A549 treated with CORT108297 at 1 μM for 4 hours (cell line): ENCODE measurements around the gene PLXNB3. TPM values are rescaled to one million over a fixed set of nuclear protein-coding genes. Genes with fewer than 3 reads are reported as not detected.

Source experiments
- total RNA-seq: library from RNA; stranded (reverse); fragments of 200-300 nt; extraction: Qiagen RNA extraction; gene quantifications from 5 replicates; pipeline ENCODE4 v1.2.3, GENCODE V29; 2022

The PLXNB3 gene
- 1.6 to 4.2 TPM (median 3.6 TPM) in 5 replicates for total RNA-seq

GRCh38 chrX:153763989-153764755, at the start of gene PLXNB3:
Gene PLXNB3, plus strand, starts transcription at chrX:153764249. Its CDS starts 1,287 bp downstream, at chrX:153765536.

GRCh38 chrX:153724252-153725038, 39.6 kb upstream of the PLXNB3 start, which contains the start of the genes ABCD1 and BCAP31:
Gene ABCD1, plus strand, starts transcription at chrX:153724856. Its CDS starts 411 bp downstream, at chrX:153725267.
Gene BCAP31, minus strand, starts transcription at chrX:153724387. Its CDS starts 1,143 bp downstream, at chrX:153723244.

GRCh38 chrX:153780678-153781427, 16.8 kb downstream of the PLXNB3 start, which contains the start of gene SRPK3:
Gene SRPK3, plus strand, starts transcription at chrX:153781041. Its CDS starts 46 bp downstream, at chrX:153781087.

GRCh38 chrX:153794018-153794896, 30.2 kb downstream of the PLXNB3 start, which contains the start of the genes IDH3G and SSR4:
Gene IDH3G, minus strand, starts transcription at chrX:153794375. Its CDS starts 49 bp downstream, at chrX:153794326.
Gene SSR4, plus strand, starts transcription at chrX:153794668. Its CDS starts 20 bp downstream, at chrX:153794688.

Other genes starting within 250 kb of the PLXNB3 start
- gene ATP2B3, start 246.6 kb upstream of the PLXNB3 start, total RNA-seq, result 0.05 to 0.25 TPM (median 0.17 TPM) in 5 replicates
- 38.9 to 59.5 TPM (median 57.0 TPM) in 5 replicates for gene CCNQ, start 165.1 kb upstream of the PLXNB3 start, total RNA-seq
- 1.2 to 1.8 TPM (median 1.4 TPM) in 5 replicates for gene DUSP9, start 117.0 kb upstream of the PLXNB3 start, total RNA-seq
- 0.21 to 0.37 TPM (median 0.24 TPM) in 3 of 5 replicates, not detected in the others for gene PNCK, start 90.4 kb upstream of the PLXNB3 start, total RNA-seq
- gene SLC6A8, start 76.3 kb upstream of the PLXNB3 start, total RNA-seq, result 10.0 to 13.6 TPM (median 11.9 TPM) in 5 replicates
- 371 to 467 TPM (median 387 TPM) in 5 replicates for gene BCAP31, start 39.9 kb upstream of the PLXNB3 start, total RNA-seq
- 2.6 to 4.5 TPM (median 4.3 TPM) in 5 replicates for gene ABCD1, start 39.4 kb upstream of the PLXNB3 start, total RNA-seq
- 0.02 to 0.45 TPM (median 0.05 TPM) in 4 of 5 replicates, not detected in the other for gene SRPK3, start 16.8 kb downstream of the PLXNB3 start, total RNA-seq
- 61.4 to 65.8 TPM (median 64.4 TPM) in 5 replicates for gene IDH3G, start 30.1 kb downstream of the PLXNB3 start, total RNA-seq
- gene SSR4, start 30.4 kb downstream of the PLXNB3 start, total RNA-seq, result 380 to 464 TPM (median 423 TPM) in 5 replicates
- 2.2 to 4.3 TPM (median 3.6 TPM) in 5 replicates for gene PDZD4, start 66.3 kb downstream of the PLXNB3 start, total RNA-seq
- 19.7 to 25.6 TPM (median 22.5 TPM) in 5 replicates for gene L1CAM, start 121.9 kb downstream of the PLXNB3 start, total RNA-seq
- gene AVPR2, start 140.4 kb downstream of the PLXNB3 start, total RNA-seq, result 0.06 to 0.17 TPM (median 0.15 TPM) in 4 of 5 replicates, not detected in the other
- 1.1 to 2.4 TPM (median 1.7 TPM) in 5 replicates for gene ARHGAP4, start 162.0 kb downstream of the PLXNB3 start, total RNA-seq
- 208 to 243 TPM (median 229 TPM) in 5 replicates for gene NAA10, start 170.8 kb downstream of the PLXNB3 start, total RNA-seq
- gene RENBP, start 180.4 kb downstream of the PLXNB3 start, total RNA-seq, result 0.10 to 0.16 TPM in 2 of 5 replicates, not detected in the others
- 31.7 to 41.9 TPM (median 40.9 TPM) in 5 replicates for gene HCFC1, start 207.6 kb downstream of the PLXNB3 start, total RNA-seq
- gene TMEM187, start 208.5 kb downstream of the PLXNB3 start, total RNA-seq, result 5.4 to 6.7 TPM (median 5.6 TPM) in 5 replicates